ENCODE measurements around the gene OR10G3. TPM values are rescaled to one million over a fixed set of nuclear protein-coding genes. Genes with fewer than 3 reads are reported as not detected.

OR10G3 gene, protein sequence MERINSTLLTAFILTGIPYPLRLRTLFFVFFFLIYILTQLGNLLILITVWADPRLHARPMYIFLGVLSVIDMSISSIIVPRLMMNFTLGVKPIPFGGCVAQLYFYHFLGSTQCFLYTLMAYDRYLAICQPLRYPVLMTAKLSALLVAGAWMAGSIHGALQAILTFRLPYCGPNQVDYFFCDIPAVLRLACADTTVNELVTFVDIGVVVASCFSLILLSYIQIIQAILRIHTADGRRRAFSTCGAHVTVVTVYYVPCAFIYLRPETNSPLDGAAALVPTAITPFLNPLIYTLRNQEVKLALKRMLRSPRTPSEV
- not detected in 5 replicates for total RNA-seq (2022; extraction: Qiagen RNA extraction)

DNA sequence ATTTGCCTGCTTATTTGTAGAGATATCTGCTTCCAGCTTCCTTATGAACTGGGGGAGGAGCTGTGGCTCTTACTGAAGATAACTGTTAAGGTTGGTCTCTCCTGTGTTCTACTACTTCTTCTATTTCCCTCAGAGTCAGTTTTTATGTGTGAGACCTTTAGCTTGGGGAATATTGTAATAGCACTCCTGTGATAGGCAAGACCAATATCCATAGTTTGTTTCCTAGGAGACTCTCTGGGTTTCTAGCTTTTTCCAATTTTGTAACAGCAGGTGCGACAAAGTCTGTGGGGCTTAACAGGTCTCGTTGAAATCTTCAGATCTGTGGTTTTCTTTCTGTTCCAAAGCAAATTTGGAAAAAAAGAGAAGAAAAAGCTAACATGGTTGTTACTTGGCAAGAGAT, at the start of gene OR10G3:
Gene OR10G3, minus strand, starts transcription at position 101 of the 400 bp plus-strand sequence. CDS start 9,332 bp downstream, outside the sequence.

DNA sequence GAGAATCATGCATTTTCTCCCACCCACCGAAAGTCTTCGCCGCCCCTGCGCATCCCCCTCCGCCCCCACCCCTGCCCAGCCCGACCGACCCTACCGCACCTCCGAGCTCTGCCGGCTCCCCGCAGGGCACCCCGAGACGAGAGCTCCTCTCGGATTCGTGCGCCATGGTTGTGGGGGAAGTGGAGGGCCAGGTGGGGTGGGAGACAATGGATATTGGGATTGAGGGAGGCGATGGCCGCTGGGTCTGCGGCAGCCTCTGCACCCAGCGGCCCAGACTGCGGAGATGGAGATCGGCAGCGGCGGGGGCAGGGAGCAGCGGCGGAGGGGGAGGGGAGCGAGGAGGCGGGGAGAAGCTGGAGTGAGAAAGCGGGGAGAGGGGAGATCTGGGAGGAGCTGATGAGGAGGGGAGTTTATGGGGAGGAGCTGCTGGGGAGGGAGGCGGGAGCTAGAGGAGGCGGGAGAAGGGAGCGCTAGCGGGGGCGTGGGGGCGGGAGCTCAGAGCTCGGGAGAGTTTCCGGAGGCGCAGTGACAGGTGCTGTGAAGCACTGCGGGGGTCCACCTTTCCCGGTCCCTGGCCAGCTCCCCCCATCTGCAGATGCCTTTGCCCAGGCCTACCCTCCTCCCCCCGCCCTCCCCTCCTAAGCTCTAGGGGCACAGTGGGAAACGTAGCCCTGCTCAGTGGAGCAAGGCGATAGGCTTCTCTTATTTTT, 53.8 kb downstream of the OR10G3 start, which contains the start of gene SALL2:
Gene SALL2, minus strand, starts transcription at position 385 of the 710 bp plus-strand sequence. Its CDS starts 219 bp downstream, at position 166.

Other genes with a start within 250 kb of the OR10G3 start
- 89.8 to 120 TPM (median 93.0 TPM) in 5 replicates for gene SUPT16H, start 196.1 kb downstream of the OR10G3 start, total RNA-seq (2022; extraction: Qiagen RNA extraction)
- 35.3 to 41.6 TPM (median 36.7 TPM) in 5 replicates for gene CHD8, start 124.0 kb downstream of the OR10G3 start, total RNA-seq (2022; extraction: Qiagen RNA extraction)
- 11.2 to 15.4 TPM (median 12.0 TPM) in 5 replicates for gene RAB2B, start 103.1 kb downstream of the OR10G3 start, total RNA-seq (2022; extraction: Qiagen RNA extraction)
- 62.2 to 68.9 TPM (median 67.1 TPM) in 5 replicates for gene TOX4, start 102.9 kb downstream of the OR10G3 start, total RNA-seq (2022; extraction: Qiagen RNA extraction)
- 40.7 to 48.0 TPM (median 44.8 TPM) in 5 replicates for gene METTL3, start 68.7 kb downstream of the OR10G3 start, total RNA-seq (2022; extraction: Qiagen RNA extraction)
- 0.57 to 0.86 TPM (median 0.71 TPM) in 5 replicates for gene SALL2, start 53.7 kb downstream of the OR10G3 start, total RNA-seq (2022; extraction: Qiagen RNA extraction)
- not detected in 5 replicates for gene OR10G2, start 54.9 kb upstream of the OR10G3 start, total RNA-seq (2022; extraction: Qiagen RNA extraction)
- gene OR4E2, start 73.8 kb upstream of the OR10G3 start, total RNA-seq (2022; extraction: Qiagen RNA extraction), result not detected in 5 replicates
- not detected in 5 replicates for gene OR4E1, start 93.7 kb upstream of the OR10G3 start, total RNA-seq (2022; extraction: Qiagen RNA extraction)